GM04503 (cell line): ENCODE data around the gene GORASP1.
A peak's percentile ranks its signal among the peaks of the same experiment; 100 is the strongest.

Source experiments
- DNase-seq: peaks from one replicate; pipeline ENCODE4 v3.0.0-alpha.2; 2012; ENCODE audit warnings: low read depth

Gene GORASP1

GRCh38 chr3:39107388-39108199 is at the start of gene GORASP1, which contains the start of gene TTC21A:
GORASP1 (minus strand) TSS chr3:39107627; CDS start chr3:39107541, 86 bp downstream.
TTC21A (plus strand) TSS chr3:39107680; CDS start chr3:39107838, 158 bp downstream.
- peak; percentile 65 for DNase-seq

GRCh38 chr3:39156421-39156820 is 49.0 kb upstream of the GORASP1 start:
- DNase-seq = no peak

- no peak for DNase-seq
Measured at GRCh38 chr3:39154280-39155021, 47.0 kb upstream of the GORASP1 start.

- no peak for DNase-seq
Measured at GRCh38 chr3:39153977-39154279, 46.5 kb upstream of the GORASP1 start.

- DNase-seq = peak; percentile 86
Measured at GRCh38 chr3:39150803-39151631, 43.6 kb upstream of the GORASP1 start.

GRCh38 chr3:39150148-39150802 is 42.8 kb upstream of the GORASP1 start:
- no peak for DNase-seq

- DNase-seq = no peak
Measured at GRCh38 chr3:39149498-39150147, 42.2 kb upstream of the GORASP1 start.

GRCh38 chr3:39149059-39149455 is 41.6 kb upstream of the GORASP1 start:
- DNase-seq = no peak

GRCh38 chr3:39148435-39149058 is 41.1 kb upstream of the GORASP1 start:
- DNase-seq = no peak

- DNase-seq = no peak
Measured at GRCh38 chr3:39147711-39148434, 40.4 kb upstream of the GORASP1 start.

GRCh38 chr3:39146611-39147591 is 39.5 kb upstream of the GORASP1 start:
- peak; percentile 84 for DNase-seq

- no peak for DNase-seq
Measured at GRCh38 chr3:39146083-39146501, 38.7 kb upstream of the GORASP1 start.

GRCh38 chr3:39144748-39145380 is 37.4 kb upstream of the GORASP1 start:
- no peak for DNase-seq

GRCh38 chr3:39144095-39144747 is 36.8 kb upstream of the GORASP1 start:
- no peak for DNase-seq

- DNase-seq = no peak
Measured at GRCh38 chr3:39143051-39143885, 35.8 kb upstream of the GORASP1 start.

GRCh38 chr3:39142067-39142466 is 34.6 kb upstream of the GORASP1 start:
- DNase-seq = no peak
